RCC 7860 (cell line): Measurements from ENCODE around the gene CKM.

Experiments
- DNase-seq: peaks from one replicate; pipeline ENCODE4 v3.0.0-alpha.2; 2015; ENCODE audit warnings: low spot score
- FAIRE-seq: peaks from 2 replicates; lab custom pipeline; 2012; peaks lifted over from hg19 to GRCh38; lab: Jason Lieb, UNC

CKM gene

GRCh38 chr19:45322744-45323281, at the start of gene CKM:
Gene CKM (minus strand): TSS chr19:45322875. CDS start chr19:45319713, 3,162 bp downstream.
- DNase-seq = no peak
- no peak for FAIRE-seq

GRCh38 chr19:45370410-45371204, 47.9 kb upstream of the CKM start, which contains the start of gene ERCC2:
Gene ERCC2 (minus strand): TSS chr19:45370573. CDS start chr19:45370540, 33 bp downstream.
- peak; percentile 74 for FAIRE-seq
- peak; percentile 92 for DNase-seq

- FAIRE-seq = no peak
- no peak for DNase-seq
These were observed 46.2 kb upstream of the CKM start for GRCh38 chr19:45368737-45369340.

GRCh38 chr19:45368127-45368526, 45.5 kb upstream of the CKM start:
- DNase-seq (no peak), FAIRE-seq (no peak)

- no peak for FAIRE-seq
- DNase-seq = no peak
These were observed 42.0 kb upstream of the CKM start for GRCh38 chr19:45364696-45365095.

DNA sequence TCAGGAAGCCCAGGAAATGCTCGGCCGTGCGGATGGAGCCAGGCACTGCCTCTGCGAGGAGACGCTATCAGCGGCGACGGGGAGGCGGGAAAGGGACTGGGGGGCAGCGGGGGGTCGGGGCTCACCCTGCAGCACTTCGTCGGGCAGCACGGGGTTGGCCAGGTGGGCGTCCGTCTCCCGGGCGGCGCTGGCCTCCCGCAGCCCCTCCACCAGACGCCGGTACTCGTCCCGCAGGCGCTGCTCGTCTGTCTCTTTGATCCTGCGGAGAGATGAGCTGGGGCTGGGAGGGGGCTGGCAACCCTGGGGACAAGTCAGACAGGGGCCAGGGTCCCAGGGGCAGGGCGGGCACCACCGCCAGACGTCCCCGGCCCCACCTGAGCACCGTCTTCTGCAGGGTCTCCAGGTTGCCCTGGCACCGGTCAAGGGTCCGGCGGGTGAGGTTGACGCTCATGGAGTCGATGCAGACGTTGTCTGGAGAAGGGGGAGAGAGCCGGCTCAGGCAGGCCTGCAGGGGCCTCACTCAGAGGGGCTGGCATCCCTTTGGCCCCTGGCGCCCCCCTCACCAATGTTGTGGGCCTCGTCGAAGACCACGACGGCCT, 41.3 kb upstream of the CKM start:
- FAIRE-seq (no peak), DNase-seq (no peak)

GRCh38 chr19:45362291-45362690, 39.6 kb upstream of the CKM start:
- DNase-seq (no peak), FAIRE-seq (no peak)

- no peak for FAIRE-seq
These were observed 38.9 kb upstream of the CKM start for GRCh38 chr19:45361608-45362007.

GRCh38 chr19:45358213-45358792, 35.6 kb upstream of the CKM start:
- no peak for DNase-seq
- FAIRE-seq = no peak

More at GRCh38 chr19:45361608-45362007, 38.9 kb upstream of the CKM start:
- no peak for DNase-seq

DNA sequence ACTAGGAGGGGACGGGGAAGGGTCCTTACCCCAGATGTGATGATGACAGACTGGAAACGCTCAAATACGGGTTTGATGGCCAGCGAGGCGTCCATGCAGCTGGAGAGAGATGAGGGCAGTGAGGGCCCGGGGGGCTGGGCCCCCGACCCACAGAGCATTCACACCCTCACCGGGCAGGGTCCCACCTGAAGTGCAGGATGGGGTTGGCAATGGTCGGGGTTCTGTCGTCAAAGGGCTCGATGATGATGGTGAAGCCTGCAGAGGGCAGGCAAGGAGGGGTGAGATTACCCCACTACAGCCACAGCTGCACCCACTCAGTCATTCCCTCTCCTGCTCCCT, 34.7 kb upstream of the CKM start:
- FAIRE-seq = no peak
- DNase-seq = no peak

- no peak for DNase-seq
These were observed 34.2 kb upstream of the CKM start for GRCh38 chr19:45356760-45357444.

DNA sequence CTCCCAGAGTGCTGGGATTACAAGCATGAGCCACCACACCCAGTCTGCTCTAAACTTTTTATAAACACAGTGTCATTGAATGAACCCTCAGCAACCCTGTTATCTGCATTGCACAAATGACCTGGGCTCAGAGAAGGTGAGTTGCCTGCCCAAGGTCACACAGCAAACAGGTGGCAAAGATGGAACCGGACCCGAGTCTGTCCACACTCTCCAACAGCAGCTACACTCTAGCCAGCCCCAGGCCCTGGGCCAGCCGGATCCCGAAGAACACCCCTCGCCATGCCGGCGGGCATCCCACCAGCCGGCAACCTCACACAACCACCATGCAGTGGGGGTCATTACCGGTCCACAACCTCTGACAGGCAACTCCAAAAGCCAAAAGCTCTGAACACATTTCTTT, 33.2 kb upstream of the CKM start:
- DNase-seq = no peak
- FAIRE-seq = no peak

More at GRCh38 chr19:45356760-45357444, 34.2 kb upstream of the CKM start:
- FAIRE-seq = no peak

- FAIRE-seq (no peak), DNase-seq (no peak)
These were observed 32.7 kb upstream of the CKM start for GRCh38 chr19:45355402-45355801.

GRCh38 chr19:45354241-45354842, 31.7 kb upstream of the CKM start:
- no peak for FAIRE-seq
- no peak for DNase-seq

GRCh38 chr19:45352914-45353796, 30.5 kb upstream of the CKM start:
- DNase-seq (no peak), FAIRE-seq (no peak)

DNA sequence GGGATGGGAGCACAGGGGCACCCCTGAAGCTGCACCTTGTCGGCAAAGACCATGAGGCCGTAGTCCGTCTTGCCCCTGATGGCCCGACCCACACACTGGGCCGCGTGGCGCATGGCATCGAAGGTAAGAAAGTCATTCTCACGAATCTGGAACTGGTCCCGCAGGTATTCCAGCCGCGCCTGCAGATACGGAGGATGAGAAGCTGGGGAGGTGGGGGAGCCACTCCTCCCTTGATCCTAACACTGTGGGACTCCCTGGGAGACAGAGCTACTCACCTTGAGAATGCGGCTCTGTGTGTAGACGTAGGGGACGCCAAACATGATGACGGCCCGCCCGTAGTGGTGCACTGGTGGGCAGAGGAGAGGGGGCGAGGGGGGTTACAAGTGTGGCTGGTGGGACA, 29.8 kb upstream of the CKM start:
- no peak for FAIRE-seq

GRCh38 chr19:45352062-45352461, 29.4 kb upstream of the CKM start:
- FAIRE-seq = no peak
- no peak for DNase-seq

More for the DNA sequence above, 29.8 kb upstream of the CKM start:
- no peak for DNase-seq

DNA sequence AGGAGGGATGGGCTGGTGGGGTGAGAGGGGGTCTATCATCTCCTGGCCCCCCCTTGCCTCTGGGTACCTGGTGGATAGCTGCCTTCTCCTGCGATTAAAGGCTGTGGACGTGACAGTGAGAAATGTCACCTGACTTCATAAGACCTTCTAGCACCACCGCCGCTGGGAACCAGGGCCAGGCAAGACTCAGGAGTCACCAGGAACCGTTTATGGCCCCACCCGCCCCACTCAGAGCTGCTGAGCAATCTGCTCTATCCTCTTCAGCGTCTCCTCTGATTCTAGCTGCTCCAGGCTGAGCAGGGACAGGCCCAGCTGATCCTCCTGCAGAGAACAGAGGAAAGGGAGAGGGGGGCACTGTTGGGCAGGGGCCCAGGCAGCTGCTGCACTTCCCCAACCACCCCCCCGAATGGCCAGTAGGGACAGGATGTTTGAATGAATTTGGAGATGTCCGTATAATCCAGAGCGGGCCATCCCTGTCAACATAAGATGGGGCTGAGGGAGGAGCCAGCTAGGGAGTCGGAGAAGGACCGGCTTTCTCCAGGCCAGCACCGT, 28.8 kb upstream of the CKM start:
- DNase-seq (no peak), FAIRE-seq (no peak)

GRCh38 chr19:45350477-45351058, 27.9 kb upstream of the CKM start:
- FAIRE-seq (no peak), DNase-seq (no peak)
